ENCODE results near the gene NEDD9.

NEDD9 gene

GRCh38 chr6:11241154-11241792 is 8.8 kb upstream of the NEDD9 start:
- H3K9me3 ChIP-seq (ENCODE audit: low read length) = no peaks in the 10 kb centered on the region
- no peaks in the 10 kb centered on the region for H3K36me3 ChIP-seq (ENCODE audit: insufficient read depth, low read length)
- H3K4me3 ChIP-seq (ENCODE audit: low read depth in 1 of 2, low read length in 2 of 2) = no peak overlapping the region
- H3K27me3 ChIP-seq (ENCODE audit: control insufficient read depth in 1 of 2, insufficient read depth in 2 of 2, low read length in 2 of 2) = no peaks in the 10 kb centered on the region
- no peak overlapping the region for H3K9ac ChIP-seq (ENCODE audit: low read length)
- no peak overlapping the region for H3K27ac ChIP-seq (ENCODE audit: low read depth, low read length)
- peaks cover 17% of the 10 kb centered on the region for H3K4me1 ChIP-seq (ENCODE audit: insufficient read depth, low read length)

- no peak overlapping the region for H3K27ac ChIP-seq (ENCODE audit: low read depth, low read length)
Measured at GRCh38 chr6:11237956-11238355, 5.5 kb upstream of the NEDD9 start.

GRCh38 chr6:11237428-11237827 is 5.0 kb upstream of the NEDD9 start:
- Histone ChIP-seq H3K9me3 (ENCODE audit: low read length) (no peaks in the 10 kb centered on the region), H3K27me3 (ENCODE audit: control insufficient read depth in 1 of 2, insufficient read depth in 2 of 2, low read length in 2 of 2) (no peaks in the 10 kb centered on the region), H3K4me3 (ENCODE audit: low read depth in 1 of 2, low read length in 2 of 2) (no peak overlapping the region), H3K27ac (ENCODE audit: low read depth, low read length) (no peak overlapping the region), H3K9ac (ENCODE audit: low read length) (no peak overlapping the region), H3K36me3 (ENCODE audit: insufficient read depth, low read length) (no peaks in the 10 kb centered on the region), H3K4me1 (ENCODE audit: insufficient read depth, low read length) (peaks cover 5% of the 10 kb centered on the region)

More at GRCh38 chr6:11237956-11238355, 5.5 kb upstream of the NEDD9 start:
- Histone ChIP-seq H3K9me3 (ENCODE audit: low read length) (no peaks in the 10 kb centered on the region), H3K4me1 (ENCODE audit: insufficient read depth, low read length) (peaks cover 5% of the 10 kb centered on the region), H3K9ac (ENCODE audit: low read length) (no peak overlapping the region), H3K27me3 (ENCODE audit: control insufficient read depth in 1 of 2, insufficient read depth in 2 of 2, low read length in 2 of 2) (no peaks in the 10 kb centered on the region), H3K36me3 (ENCODE audit: insufficient read depth, low read length) (no peaks in the 10 kb centered on the region), H3K4me3 (ENCODE audit: low read depth in 1 of 2, low read length in 2 of 2) (no peak overlapping the region)

GRCh38 chr6:11236915-11237314 is 4.4 kb upstream of the NEDD9 start:
- Histone ChIP-seq H3K9ac (ENCODE audit: low read length) (no peak overlapping the region), H3K27ac (ENCODE audit: low read depth, low read length) (no peak overlapping the region)

GRCh38 chr6:11236076-11236750 is 3.7 kb upstream of the NEDD9 start:
- Histone ChIP-seq H3K9ac (ENCODE audit: low read length) (no peak overlapping the region), H3K9me3 (ENCODE audit: low read length) (no peaks in the 10 kb centered on the region), H3K4me1 (ENCODE audit: insufficient read depth, low read length) (peaks cover 11% of the 10 kb centered on the region), H3K4me3 (ENCODE audit: low read depth in 1 of 2, low read length in 2 of 2) (no peak overlapping the region), H3K36me3 (ENCODE audit: insufficient read depth, low read length) (no peaks in the 10 kb centered on the region), H3K27me3 (ENCODE audit: control insufficient read depth in 1 of 2, insufficient read depth in 2 of 2, low read length in 2 of 2) (no peaks in the 10 kb centered on the region), H3K27ac (ENCODE audit: low read depth, low read length) (no peak overlapping the region)

More at GRCh38 chr6:11236915-11237314, 4.4 kb upstream of the NEDD9 start:
- peaks cover 5% of the 10 kb centered on the region for H3K4me1 ChIP-seq (ENCODE audit: insufficient read depth, low read length)
- H3K27me3 ChIP-seq (ENCODE audit: control insufficient read depth in 1 of 2, insufficient read depth in 2 of 2, low read length in 2 of 2) = no peaks in the 10 kb centered on the region
- no peak overlapping the region for H3K4me3 ChIP-seq (ENCODE audit: low read depth in 1 of 2, low read length in 2 of 2)
- no peaks in the 10 kb centered on the region for H3K36me3 ChIP-seq (ENCODE audit: insufficient read depth, low read length)
- H3K9me3 ChIP-seq (ENCODE audit: low read length) = no peaks in the 10 kb centered on the region

- no peaks in the 10 kb centered on the region for H3K9me3 ChIP-seq (ENCODE audit: low read length)
- no peaks in the 10 kb centered on the region for H3K36me3 ChIP-seq (ENCODE audit: insufficient read depth, low read length)
- peaks cover 11% of the 10 kb centered on the region for H3K4me1 ChIP-seq (ENCODE audit: insufficient read depth, low read length)
- no peak overlapping the region for H3K27ac ChIP-seq (ENCODE audit: low read depth, low read length)
- no peak overlapping the region for H3K9ac ChIP-seq (ENCODE audit: low read length)
- no peaks in the 10 kb centered on the region for H3K27me3 ChIP-seq (ENCODE audit: control insufficient read depth in 1 of 2, insufficient read depth in 2 of 2, low read length in 2 of 2)
- H3K4me3 ChIP-seq (ENCODE audit: low read depth in 1 of 2, low read length in 2 of 2) = no peak overlapping the region
Measured at GRCh38 chr6:11235062-11235461, 2.6 kb upstream of the NEDD9 start.

- Histone ChIP-seq H3K4me1 (ENCODE audit: insufficient read depth, low read length) (peaks cover 11% of the 10 kb centered on the region), H3K36me3 (ENCODE audit: insufficient read depth, low read length) (no peaks in the 10 kb centered on the region), H3K4me3 (ENCODE audit: low read depth in 1 of 2, low read length in 2 of 2) (no peak overlapping the region), H3K9me3 (ENCODE audit: low read length) (no peaks in the 10 kb centered on the region), H3K9ac (ENCODE audit: low read length) (no peak overlapping the region), H3K27ac (ENCODE audit: low read depth, low read length) (peak overlapping the region; percentile 45), H3K27me3 (ENCODE audit: control insufficient read depth in 1 of 2, insufficient read depth in 2 of 2, low read length in 2 of 2) (no peaks in the 10 kb centered on the region)
Measured at GRCh38 chr6:11233673-11234573, 1.5 kb upstream of the NEDD9 start.

- Histone ChIP-seq H3K4me1 (ENCODE audit: insufficient read depth, low read length) (peaks cover 11% of the 10 kb centered on the region), H3K9ac (ENCODE audit: low read length) (no peak overlapping the region), H3K4me3 (ENCODE audit: low read depth in 1 of 2, low read length in 2 of 2) (peak overlapping the region; percentile 34 to 86), H3K27me3 (ENCODE audit: control insufficient read depth in 1 of 2, insufficient read depth in 2 of 2, low read length in 2 of 2) (no peaks in the 10 kb centered on the region), H3K36me3 (ENCODE audit: insufficient read depth, low read length) (no peaks in the 10 kb centered on the region), H3K9me3 (ENCODE audit: low read length) (no peaks in the 10 kb centered on the region), H3K27ac (ENCODE audit: low read depth, low read length) (peak overlapping the region; percentile 45)
Measured at GRCh38 chr6:11232770-11233626, 530 bp upstream of the NEDD9 start.

- Histone ChIP-seq H3K36me3 (ENCODE audit: insufficient read depth, low read length) (no peaks in the 10 kb centered on the region), H3K4me1 (ENCODE audit: insufficient read depth, low read length) (peaks cover 11% of the 10 kb centered on the region), H3K4me3 (ENCODE audit: low read depth in 1 of 2, low read length in 2 of 2) (peak overlapping the region; percentile 31 to 86), H3K9ac (ENCODE audit: low read length) (peak overlapping the region; percentile 39), H3K9me3 (ENCODE audit: low read length) (no peaks in the 10 kb centered on the region), H3K27ac (ENCODE audit: low read depth, low read length) (peak overlapping the region; percentile 83), H3K27me3 (ENCODE audit: control insufficient read depth in 1 of 2, insufficient read depth in 2 of 2, low read length in 2 of 2) (no peaks in the 10 kb centered on the region)
Measured at GRCh38 chr6:11231564-11232192, 790 bp downstream of the NEDD9 start.

GRCh38 chr6:11231108-11231463 is 1.4 kb downstream of the NEDD9 start:
- no peaks in the 10 kb centered on the region for H3K9me3 ChIP-seq (ENCODE audit: low read length)
- H3K36me3 ChIP-seq (ENCODE audit: insufficient read depth, low read length) = no peaks in the 10 kb centered on the region
- H3K4me1 ChIP-seq (ENCODE audit: insufficient read depth, low read length) = peaks cover 11% of the 10 kb centered on the region
- H3K27me3 ChIP-seq (ENCODE audit: control insufficient read depth in 1 of 2, insufficient read depth in 2 of 2, low read length in 2 of 2) = no peaks in the 10 kb centered on the region
- H3K27ac ChIP-seq (ENCODE audit: low read depth, low read length) = peak overlapping the region; percentile 83
- no peak overlapping the region for H3K9ac ChIP-seq (ENCODE audit: low read length)
- peak overlapping the region in 1 of 2 donors; percentile 86 for H3K4me3 ChIP-seq (ENCODE audit: low read depth in 1 of 2, low read length in 2 of 2)

Data from muscle layer of colon (tissue), 2 donors.